ENCODE data around the gene NPC2. TPM values are rescaled to one million over a fixed set of nuclear protein-coding genes. Genes with fewer than 3 reads are reported as not detected.

Gene NPC2
- total RNA-seq, 1 experiment from 2014 or later, result 291 TPM

GRCh38 chr14:74463697-74464096 is 29.4 kb downstream of the NPC2 start:
- intact Hi-C loops (cut with micrococcal nuclease; ENCODE audit: unreplicated experiment), result no loop called here
- Mint-ChIP-seq H3K27me3 (ENCODE audit: insufficient read depth, unreplicated experiment) (no peaks in the 10 kb centered on the region), H3K36me3 (ENCODE audit: insufficient read depth, unreplicated experiment) (no peaks in the 10 kb centered on the region), H3K4me1 (ENCODE audit: low read depth, unreplicated experiment) (no peaks in the 10 kb centered on the region), H3K9me3 (ENCODE audit: unreplicated experiment) (no peaks in the 10 kb centered on the region), H3K27ac (ENCODE audit: unreplicated experiment) (no peak overlapping the region), H3K4me3 (ENCODE audit: unreplicated experiment) (no peak overlapping the region)
- H3K4me3 ChIP-seq (ENCODE audit: low read depth, low read length), result no peak overlapping the region
- no TSS peak for BruUV-seq (replicated peaks)
- H3K9me3 ChIP-seq, result no peaks in the 10 kb centered on the region
- H3K36me3 ChIP-seq (ENCODE audit: control insufficient read depth, insufficient read depth, low read length), result no peaks in the 10 kb centered on the region
- ChIA-PET POLR2A (no interaction called here), CTCF (no interaction called here)
- no peak for TF ChIP-seq CTCF (IDR thresholded peaks at IDR 0.05; ENCODE audit: insufficient read depth in 1 of 2, low read depth in 1 of 2, low read length in 1 of 2, severe bottlenecking in 1 of 2, unreplicated experiment in 1 of 2)
- DNase-seq, result no peak
- no peaks in the 10 kb centered on the region for H3K4me1 ChIP-seq
- no peaks in the 10 kb centered on the region for H3K27me3 ChIP-seq (replicated peaks; ENCODE audit: control insufficient read depth, insufficient read depth, low read length)

GRCh38 chr14:74462993-74463392 is 30.1 kb downstream of the NPC2 start:
- no peaks in the 10 kb centered on the region for H3K27me3 Mint-ChIP-seq (ENCODE audit: insufficient read depth, unreplicated experiment)
- ChIA-PET CTCF (no interaction called here), POLR2A (no interaction called here)
- H3K4me1 Mint-ChIP-seq (ENCODE audit: low read depth, unreplicated experiment), result no peaks in the 10 kb centered on the region
- H3K27ac Mint-ChIP-seq (ENCODE audit: unreplicated experiment), result no peak overlapping the region
- intact Hi-C loops (cut with micrococcal nuclease; ENCODE audit: unreplicated experiment), result no loop called here
- H3K4me3 Mint-ChIP-seq (ENCODE audit: unreplicated experiment), result no peak overlapping the region
- Histone ChIP-seq H3K4me3 (ENCODE audit: low read depth, low read length) (no peak overlapping the region), H3K36me3 (ENCODE audit: control insufficient read depth, insufficient read depth, low read length) (no peaks in the 10 kb centered on the region), H3K9me3 (no peaks in the 10 kb centered on the region), H3K27me3 (replicated peaks; ENCODE audit: control insufficient read depth, insufficient read depth, low read length) (no peaks in the 10 kb centered on the region), H3K4me1 (no peaks in the 10 kb centered on the region)
- BruUV-seq (replicated peaks), result no TSS peak
- no peaks in the 10 kb centered on the region for H3K36me3 Mint-ChIP-seq (ENCODE audit: insufficient read depth, unreplicated experiment)
- DNase-seq, result no peak
- no peaks in the 10 kb centered on the region for H3K9me3 Mint-ChIP-seq (ENCODE audit: unreplicated experiment)
- no peak for TF ChIP-seq CTCF (IDR thresholded peaks at IDR 0.05; ENCODE audit: insufficient read depth in 1 of 2, low read depth in 1 of 2, low read length in 1 of 2, severe bottlenecking in 1 of 2, unreplicated experiment in 1 of 2)

- TF ChIP-seq CTCF (IDR thresholded peaks at IDR 0.05; ENCODE audit: insufficient read depth in 1 of 2, low read depth in 1 of 2, low read length in 1 of 2, severe bottlenecking in 1 of 2, unreplicated experiment in 1 of 2), result no peak
- Mint-ChIP-seq H3K4me3 (ENCODE audit: unreplicated experiment) (no peak overlapping the region), H3K4me1 (ENCODE audit: low read depth, unreplicated experiment) (no peaks in the 10 kb centered on the region), H3K9me3 (ENCODE audit: unreplicated experiment) (peaks cover 9% of the 10 kb centered on the region), H3K27ac (ENCODE audit: unreplicated experiment) (no peak overlapping the region), H3K27me3 (ENCODE audit: insufficient read depth, unreplicated experiment) (no peaks in the 10 kb centered on the region), H3K36me3 (ENCODE audit: insufficient read depth, unreplicated experiment) (no peaks in the 10 kb centered on the region)
- no peak overlapping the region for H3K4me3 ChIP-seq (ENCODE audit: low read depth, low read length)
- no peaks in the 10 kb centered on the region for H3K36me3 ChIP-seq (ENCODE audit: control insufficient read depth, insufficient read depth, low read length)
- H3K4me1 ChIP-seq, result no peaks in the 10 kb centered on the region
- no peak for DNase-seq
- CTCF ChIA-PET, result interaction anchor here (0.8 kb wide), 1 partner anchor 152 kb away, joined by 3 read pairs; no protein-coding TSS in a partner anchor
- intact Hi-C loops (cut with micrococcal nuclease; ENCODE audit: unreplicated experiment), result no loop called here
- POLR2A ChIA-PET, result no interaction called here
- no peaks in the 10 kb centered on the region for H3K9me3 ChIP-seq
- BruUV-seq (replicated peaks), result no TSS peak
- no peaks in the 10 kb centered on the region for H3K27me3 ChIP-seq (replicated peaks; ENCODE audit: control insufficient read depth, insufficient read depth, low read length)
These were observed 33.1 kb downstream of the NPC2 start for GRCh38 chr14:74459976-74460375.

Measured in Caco-2 (cell line).